ENCODE measurements around the gene KIF16B. TPM values are rescaled to one million over a fixed set of nuclear protein-coding genes. Genes with fewer than 3 reads are reported as not detected.

The KIF16B gene
- total RNA-seq, 1 experiment from 2014 or later = 16.6 TPM

DNA sequence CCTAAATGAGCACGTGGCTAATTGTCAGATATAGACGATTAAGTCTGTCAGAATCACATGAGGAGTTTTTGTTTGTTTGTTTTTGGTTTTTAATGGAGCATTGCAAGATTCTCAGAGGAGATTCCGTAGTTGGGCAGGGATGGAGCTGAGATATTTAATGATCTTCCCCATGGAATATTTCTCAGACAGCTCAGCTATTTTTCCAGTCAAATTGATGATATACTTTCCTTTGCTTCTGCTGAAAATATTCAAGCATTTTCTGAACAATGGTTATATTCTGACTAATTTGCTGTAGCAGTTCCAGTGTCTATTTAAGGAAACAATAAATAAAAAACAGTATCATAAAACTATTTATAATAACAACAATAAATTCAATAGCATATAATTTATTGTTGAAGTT, 348.4 kb downstream of the KIF16B start:
- intact Hi-C loops (cut with micrococcal nuclease; ENCODE audit: unreplicated experiment) = no loop called here
- in situ Hi-C loops (cut with HindIII; ENCODE audit: low pct_unique_long_range_greater_than_20kb, low sequenced_read_pairs) = no loop called here
- Histone ChIP-seq H3K4me3 (ENCODE audit: low read depth in 2 of 2, low read length in 2 of 2) (no peak overlapping the region), H3K36me3 (ENCODE audit: control insufficient read depth, insufficient read depth, low read length) (no peaks in the 10 kb centered on the region), H3K27ac (ENCODE audit: low read length) (no peak overlapping the region), H3K9me3 (ENCODE audit: control insufficient read depth, insufficient read depth, low read depth, low read length) (no peaks in the 10 kb centered on the region), H3K4me1 (ENCODE audit: control insufficient read depth, insufficient read depth, low read length) (no peaks in the 10 kb centered on the region), H3K27me3 (ENCODE audit: control insufficient read depth, insufficient read depth, low read length) (no peaks in the 10 kb centered on the region)
- no TSS peak for BruUV-seq (replicated peaks)
- ChIA-PET POLR2A (interaction anchor here (0.6 kb wide), 1 partner anchor 543 kb away, joined by 3 read pairs; no protein-coding TSS in a partner anchor), CTCF (no interaction called here)
- TF ChIP-seq TCF7L2 (IDR thresholded peaks at IDR 0.05; ENCODE audit: low read depth, low read length) (no peak), POLR2AphosphoS5 (IDR thresholded peaks at IDR 0.05; ENCODE audit: low read depth, low read length) (no peak), SIN3A (IDR thresholded peaks at IDR 0.05; ENCODE audit: borderline replicate concordance, insufficient read depth, low read depth, low read length) (no peak)
- TF ChIP-seq, protein P1, sequence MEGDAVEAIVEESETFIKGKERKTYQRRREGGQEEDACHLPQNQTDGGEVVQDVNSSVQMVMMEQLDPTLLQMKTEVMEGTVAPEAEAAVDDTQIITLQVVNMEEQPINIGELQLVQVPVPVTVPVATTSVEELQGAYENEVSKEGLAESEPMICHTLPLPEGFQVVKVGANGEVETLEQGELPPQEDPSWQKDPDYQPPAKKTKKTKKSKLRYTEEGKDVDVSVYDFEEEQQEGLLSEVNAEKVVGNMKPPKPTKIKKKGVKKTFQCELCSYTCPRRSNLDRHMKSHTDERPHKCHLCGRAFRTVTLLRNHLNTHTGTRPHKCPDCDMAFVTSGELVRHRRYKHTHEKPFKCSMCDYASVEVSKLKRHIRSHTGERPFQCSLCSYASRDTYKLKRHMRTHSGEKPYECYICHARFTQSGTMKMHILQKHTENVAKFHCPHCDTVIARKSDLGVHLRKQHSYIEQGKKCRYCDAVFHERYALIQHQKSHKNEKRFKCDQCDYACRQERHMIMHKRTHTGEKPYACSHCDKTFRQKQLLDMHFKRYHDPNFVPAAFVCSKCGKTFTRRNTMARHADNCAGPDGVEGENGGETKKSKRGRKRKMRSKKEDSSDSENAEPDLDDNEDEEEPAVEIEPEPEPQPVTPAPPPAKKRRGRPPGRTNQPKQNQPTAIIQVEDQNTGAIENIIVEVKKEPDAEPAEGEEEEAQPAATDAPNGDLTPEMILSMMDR (IDR thresholded peaks at IDR 0.05) = no peak
- TF ChIP-seq, protein P2, sequence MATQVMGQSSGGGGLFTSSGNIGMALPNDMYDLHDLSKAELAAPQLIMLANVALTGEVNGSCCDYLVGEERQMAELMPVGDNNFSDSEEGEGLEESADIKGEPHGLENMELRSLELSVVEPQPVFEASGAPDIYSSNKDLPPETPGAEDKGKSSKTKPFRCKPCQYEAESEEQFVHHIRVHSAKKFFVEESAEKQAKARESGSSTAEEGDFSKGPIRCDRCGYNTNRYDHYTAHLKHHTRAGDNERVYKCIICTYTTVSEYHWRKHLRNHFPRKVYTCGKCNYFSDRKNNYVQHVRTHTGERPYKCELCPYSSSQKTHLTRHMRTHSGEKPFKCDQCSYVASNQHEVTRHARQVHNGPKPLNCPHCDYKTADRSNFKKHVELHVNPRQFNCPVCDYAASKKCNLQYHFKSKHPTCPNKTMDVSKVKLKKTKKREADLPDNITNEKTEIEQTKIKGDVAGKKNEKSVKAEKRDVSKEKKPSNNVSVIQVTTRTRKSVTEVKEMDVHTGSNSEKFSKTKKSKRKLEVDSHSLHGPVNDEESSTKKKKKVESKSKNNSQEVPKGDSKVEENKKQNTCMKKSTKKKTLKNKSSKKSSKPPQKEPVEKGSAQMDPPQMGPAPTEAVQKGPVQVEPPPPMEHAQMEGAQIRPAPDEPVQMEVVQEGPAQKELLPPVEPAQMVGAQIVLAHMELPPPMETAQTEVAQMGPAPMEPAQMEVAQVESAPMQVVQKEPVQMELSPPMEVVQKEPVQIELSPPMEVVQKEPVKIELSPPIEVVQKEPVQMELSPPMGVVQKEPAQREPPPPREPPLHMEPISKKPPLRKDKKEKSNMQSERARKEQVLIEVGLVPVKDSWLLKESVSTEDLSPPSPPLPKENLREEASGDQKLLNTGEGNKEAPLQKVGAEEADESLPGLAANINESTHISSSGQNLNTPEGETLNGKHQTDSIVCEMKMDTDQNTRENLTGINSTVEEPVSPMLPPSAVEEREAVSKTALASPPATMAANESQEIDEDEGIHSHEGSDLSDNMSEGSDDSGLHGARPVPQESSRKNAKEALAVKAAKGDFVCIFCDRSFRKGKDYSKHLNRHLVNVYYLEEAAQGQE (IDR thresholded peaks at IDR 0.05; ENCODE audit: insufficient read depth in 1 of 2, low read depth in 2 of 2, low read length in 1 of 2) = no peak
- DNase-seq (ENCODE audit: low read depth, low spot score) = no peak
- no peak for ATAC-seq

DNA sequence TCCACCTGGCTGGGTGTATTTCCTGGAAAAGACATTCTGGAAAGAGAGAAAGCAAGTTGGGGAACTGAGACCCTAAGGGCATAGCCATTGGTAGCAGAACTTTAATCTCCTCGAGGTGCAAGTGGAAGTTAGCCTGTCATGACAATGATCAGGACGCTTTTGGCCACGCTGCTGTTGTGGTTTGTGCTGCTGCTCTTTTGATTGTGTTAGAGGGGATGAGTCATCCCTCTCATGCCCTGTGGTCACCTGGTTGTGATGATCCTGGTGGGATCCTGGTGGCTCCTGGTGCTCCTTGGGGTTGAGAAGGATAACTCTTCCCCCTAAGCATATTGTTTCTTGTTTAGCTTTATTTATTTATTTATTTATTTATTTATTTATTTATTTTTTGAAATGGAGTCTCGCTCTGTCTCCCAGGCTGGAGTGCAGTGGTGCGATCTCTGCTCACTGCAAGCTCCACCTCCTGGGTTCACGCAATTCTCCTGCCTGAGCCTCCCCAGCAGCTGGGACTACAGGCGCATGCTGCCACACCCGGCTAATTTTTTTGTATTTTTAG, 350.3 kb downstream of the KIF16B start:
- H3K9me3 ChIP-seq (ENCODE audit: control insufficient read depth, insufficient read depth, low read depth, low read length) = no peaks in the 10 kb centered on the region
- in situ Hi-C loops (cut with HindIII; ENCODE audit: low pct_unique_long_range_greater_than_20kb, low sequenced_read_pairs) (no loop called here), intact Hi-C loops (cut with micrococcal nuclease; ENCODE audit: unreplicated experiment) (no loop called here)
- no peak overlapping the region for H3K4me3 ChIP-seq (ENCODE audit: low read depth in 2 of 2, low read length in 2 of 2)
- TF ChIP-seq SIN3A (IDR thresholded peaks at IDR 0.05; ENCODE audit: borderline replicate concordance, insufficient read depth, low read depth, low read length) (no peak), POLR2AphosphoS5 (IDR thresholded peaks at IDR 0.05; ENCODE audit: low read depth, low read length) (no peak), TCF7L2 (IDR thresholded peaks at IDR 0.05; ENCODE audit: low read depth, low read length) (no peak)
- TF ChIP-seq, protein P2 (IDR thresholded peaks at IDR 0.05; ENCODE audit: insufficient read depth in 1 of 2, low read depth in 2 of 2, low read length in 1 of 2) = no peak
- TF ChIP-seq, protein P1 (IDR thresholded peaks at IDR 0.05) = no peak
- ATAC-seq = no peak
- H3K4me1 ChIP-seq (ENCODE audit: control insufficient read depth, insufficient read depth, low read length) = no peaks in the 10 kb centered on the region
- H3K36me3 ChIP-seq (ENCODE audit: control insufficient read depth, insufficient read depth, low read length) = no peaks in the 10 kb centered on the region
- no peaks in the 10 kb centered on the region for H3K27me3 ChIP-seq (ENCODE audit: control insufficient read depth, insufficient read depth, low read length)
- POLR2A ChIA-PET = interaction anchor here (0.5 kb wide), 1 partner anchor 29 kb away, joined by 3 read pairs; no protein-coding TSS in a partner anchor
- H3K27ac ChIP-seq (ENCODE audit: low read length) = no peak overlapping the region
- no peak for DNase-seq (ENCODE audit: low read depth, low spot score)
- BruUV-seq (replicated peaks) = no TSS peak
- CTCF ChIA-PET = no interaction called here
